Measurements from ENCODE around the gene MAML2. TPM values are rescaled to one million over a fixed set of nuclear protein-coding genes. Genes with fewer than 3 reads are reported as not detected.

The MAML2 gene
- total RNA-seq, 1 donor from 2014 or later, result 3.8 TPM

GRCh38 chr11:96323642-96323985 is 19.4 kb downstream of the MAML2 start:
- Mint-ChIP-seq H3K36me3 (peaks cover 17% of the 10 kb centered on the region), H3K27ac (no peak overlapping the region), H3K27me3 (ENCODE audit: insufficient read depth, low read depth) (no peaks in the 10 kb centered on the region), H3K9me3 (peaks cover 3% of the 10 kb centered on the region), H3K4me3 (no peak overlapping the region), H3K4me1 (peaks cover 27% of the 10 kb centered on the region)
- Histone ChIP-seq H3K9ac (no peak overlapping the region), H2AFZ (replicated peaks) (no peak overlapping the region), H3K27me3 (no peaks in the 10 kb centered on the region), H3K4me1 (peaks cover 6% of the 10 kb centered on the region), H3K36me3 (no peaks in the 10 kb centered on the region), H3F3A (ENCODE audit: low read depth) (no peaks in the 10 kb centered on the region), H3K4me2 (no peak overlapping the region), H3K27ac (no peak overlapping the region), H4K20me1 (ENCODE audit: low read depth) (no peaks in the 10 kb centered on the region), H3K4me3 (no peak overlapping the region), H3K9me3 (ENCODE audit: low read depth) (no peaks in the 10 kb centered on the region), H3K79me2 (ENCODE audit: low read depth) (no peaks in the 10 kb centered on the region)
- DNase-seq (ENCODE audit: low spot score), result no peak
- TF ChIP-seq CTCF (IDR thresholded peaks at IDR 0.05), result no peak
- TF ChIP-seq EZH2 (IDR thresholded peaks at IDR 0.05), result no peak
- no peak for TF ChIP-seq EZH2phosphoT487 (IDR thresholded peaks at IDR 0.05)

GRCh38 chr11:96322775-96323641 is 20.0 kb downstream of the MAML2 start:
- Mint-ChIP-seq H3K9me3 (peaks cover 3% of the 10 kb centered on the region), H3K27me3 (ENCODE audit: insufficient read depth, low read depth) (no peaks in the 10 kb centered on the region), H3K4me1 (peaks cover 22% of the 10 kb centered on the region), H3K4me3 (no peak overlapping the region), H3K36me3 (peaks cover 17% of the 10 kb centered on the region), H3K27ac (no peak overlapping the region)
- no peaks in the 10 kb centered on the region for H3F3A ChIP-seq (ENCODE audit: low read depth)
- peaks cover 6% of the 10 kb centered on the region for H3K4me1 ChIP-seq
- no peak overlapping the region for H3K4me2 ChIP-seq
- no peaks in the 10 kb centered on the region for H3K27me3 ChIP-seq
- no peaks in the 10 kb centered on the region for H3K79me2 ChIP-seq (ENCODE audit: low read depth)
- H3K4me3 ChIP-seq, result no peak overlapping the region
- H3K9me3 ChIP-seq (ENCODE audit: low read depth), result no peaks in the 10 kb centered on the region
- H3K27ac ChIP-seq, result no peak overlapping the region
- no peak for DNase-seq (ENCODE audit: low spot score)
- no peaks in the 10 kb centered on the region for H4K20me1 ChIP-seq (ENCODE audit: low read depth)
- H3K36me3 ChIP-seq, result no peaks in the 10 kb centered on the region
- no peak for TF ChIP-seq EZH2phosphoT487 (IDR thresholded peaks at IDR 0.05)
- TF ChIP-seq EZH2 (IDR thresholded peaks at IDR 0.05), result no peak
- TF ChIP-seq CTCF (IDR thresholded peaks at IDR 0.05), result no peak
- no peak overlapping the region for H2AFZ ChIP-seq (replicated peaks)
- no peak overlapping the region for H3K9ac ChIP-seq

GRCh38 chr11:96321091-96321490 is 21.9 kb downstream of the MAML2 start:
- Histone ChIP-seq H3K4me3 (no peak overlapping the region), H4K20me1 (ENCODE audit: low read depth) (no peaks in the 10 kb centered on the region), H3K79me2 (ENCODE audit: low read depth) (no peaks in the 10 kb centered on the region), H2AFZ (replicated peaks) (no peak overlapping the region), H3K9ac (no peak overlapping the region), H3K27me3 (no peaks in the 10 kb centered on the region), H3F3A (ENCODE audit: low read depth) (no peaks in the 10 kb centered on the region), H3K4me1 (peaks cover 3% of the 10 kb centered on the region), H3K36me3 (no peaks in the 10 kb centered on the region), H3K4me2 (no peak overlapping the region), H3K9me3 (ENCODE audit: low read depth) (no peaks in the 10 kb centered on the region), H3K27ac (no peak overlapping the region)
- Mint-ChIP-seq H3K27ac (no peak overlapping the region), H3K9me3 (peaks cover 3% of the 10 kb centered on the region), H3K4me3 (no peak overlapping the region), H3K36me3 (peaks cover 18% of the 10 kb centered on the region), H3K27me3 (ENCODE audit: insufficient read depth, low read depth) (no peaks in the 10 kb centered on the region), H3K4me1 (peaks cover 11% of the 10 kb centered on the region)
- no peak for DNase-seq (ENCODE audit: low spot score)
- no peak for TF ChIP-seq CTCF (IDR thresholded peaks at IDR 0.05)
- TF ChIP-seq EZH2 (IDR thresholded peaks at IDR 0.05), result no peak

Data from neural progenitor cell (in vitro differentiated cells).